ENCODE data around the gene RAB31.

DNA sequence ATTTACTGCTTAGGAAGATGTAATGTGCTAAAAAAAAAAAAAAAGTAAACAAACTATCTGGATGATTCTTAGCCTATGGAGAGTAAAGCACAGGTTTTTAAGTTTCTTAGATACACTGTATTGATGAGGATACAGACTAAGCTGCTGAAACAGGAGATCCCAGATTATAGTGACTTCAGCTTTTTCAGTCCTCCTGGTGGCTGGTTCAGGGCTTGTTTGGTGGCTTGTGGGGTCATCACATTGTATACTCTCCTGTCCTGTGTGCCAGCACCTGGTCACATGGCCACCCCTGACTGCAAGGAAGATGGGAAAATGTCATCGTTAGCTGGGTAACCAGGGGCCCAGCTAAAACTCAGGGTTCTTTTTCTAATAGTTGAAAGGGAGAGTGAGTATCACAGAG is 31.4 kb downstream of the RAB31 start:
- TF ChIP-seq, protein P1, sequence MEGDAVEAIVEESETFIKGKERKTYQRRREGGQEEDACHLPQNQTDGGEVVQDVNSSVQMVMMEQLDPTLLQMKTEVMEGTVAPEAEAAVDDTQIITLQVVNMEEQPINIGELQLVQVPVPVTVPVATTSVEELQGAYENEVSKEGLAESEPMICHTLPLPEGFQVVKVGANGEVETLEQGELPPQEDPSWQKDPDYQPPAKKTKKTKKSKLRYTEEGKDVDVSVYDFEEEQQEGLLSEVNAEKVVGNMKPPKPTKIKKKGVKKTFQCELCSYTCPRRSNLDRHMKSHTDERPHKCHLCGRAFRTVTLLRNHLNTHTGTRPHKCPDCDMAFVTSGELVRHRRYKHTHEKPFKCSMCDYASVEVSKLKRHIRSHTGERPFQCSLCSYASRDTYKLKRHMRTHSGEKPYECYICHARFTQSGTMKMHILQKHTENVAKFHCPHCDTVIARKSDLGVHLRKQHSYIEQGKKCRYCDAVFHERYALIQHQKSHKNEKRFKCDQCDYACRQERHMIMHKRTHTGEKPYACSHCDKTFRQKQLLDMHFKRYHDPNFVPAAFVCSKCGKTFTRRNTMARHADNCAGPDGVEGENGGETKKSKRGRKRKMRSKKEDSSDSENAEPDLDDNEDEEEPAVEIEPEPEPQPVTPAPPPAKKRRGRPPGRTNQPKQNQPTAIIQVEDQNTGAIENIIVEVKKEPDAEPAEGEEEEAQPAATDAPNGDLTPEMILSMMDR (IDR thresholded peaks at IDR 0.05), result no peak
- no peak for TF ChIP-seq POLR2A (IDR thresholded peaks at IDR 0.05)
